Activated effector memory CD4-positive, alpha-beta T cell treated with anti-CD3 and anti-CD28 coated beads, Interleukin-2, amount 50 U/mL, for 16 hours (primary cell): ENCODE data around the gene ZBED6.
"Not testable (repeated sequence)": the region's sequence is repeated elsewhere in the genome, so short reads cannot be mapped to it uniquely, and the experiment has no call there.

Source experiments
- DNase-seq: peaks from one replicate; pipeline ENCODE4 v3.0.0-alpha.2; 2020

Gene ZBED6

GRCh38 chr1:203795441-203796235, at the start of gene ZBED6, which contains the start of gene ZC3H11A:
TSS of gene ZBED6 (plus strand) at chr1:203795623. CDS start at chr1:203797523, 1,900 bp downstream.
TSS of gene ZC3H11A (plus strand) at chr1:203795623. CDS start at chr1:203817071, 21,448 bp downstream.
- peak; percentile 100 for DNase-seq

GRCh38 chr1:203746281-203746680, 49.1 kb upstream of the ZBED6 start:
- DNase-seq: no peak

DNA sequence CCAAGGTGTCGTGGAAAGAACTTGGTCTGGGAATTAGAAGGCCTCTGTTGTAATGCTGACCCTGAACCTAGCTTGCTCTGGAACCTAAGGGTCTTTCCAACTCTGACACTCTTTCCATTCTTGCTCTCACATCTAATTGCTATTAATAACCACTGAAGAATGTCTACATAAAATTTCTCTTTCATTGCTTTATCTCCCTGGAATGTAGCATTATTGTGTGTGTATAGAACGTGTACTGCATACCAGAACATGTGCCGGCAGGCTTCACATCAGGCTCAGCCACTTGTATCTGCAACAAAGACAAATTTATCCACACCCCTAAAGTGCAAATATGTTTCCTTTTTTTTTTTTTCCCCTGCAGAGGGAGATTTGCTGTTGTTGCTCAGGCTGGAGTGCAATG, 44.4 kb upstream of the ZBED6 start:
- DNase-seq: no peak

- DNase-seq: not testable (repeated sequence)
Measured at GRCh38 chr1:203751618-203752361, 43.6 kb upstream of the ZBED6 start.

DNA sequence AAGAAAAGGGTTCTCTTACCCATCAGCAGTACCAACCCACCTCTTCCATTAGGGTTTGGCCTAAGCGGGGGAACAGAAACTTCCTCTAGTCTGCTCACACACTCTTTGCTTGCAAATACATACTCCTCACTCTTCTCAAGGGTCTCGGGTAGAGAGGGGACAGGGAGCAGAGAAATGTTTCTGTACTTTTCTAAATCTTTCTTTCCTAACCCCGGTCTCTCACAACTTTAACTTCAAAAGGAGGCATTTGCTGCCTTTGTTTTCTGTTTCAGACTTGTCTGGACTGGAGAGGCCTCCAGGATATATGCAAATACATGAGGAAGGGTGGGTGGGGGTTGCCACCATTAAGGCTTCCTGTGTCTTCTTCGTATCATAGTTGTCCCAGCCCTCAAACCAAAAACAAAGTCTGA, 41.0 kb upstream of the ZBED6 start:
- peak; percentile 69 for DNase-seq

GRCh38 chr1:203756036-203756435, 39.4 kb upstream of the ZBED6 start:
- DNase-seq: no peak

GRCh38 chr1:203758749-203759148, 36.7 kb upstream of the ZBED6 start:
- DNase-seq: not testable (repeated sequence)

DNA sequence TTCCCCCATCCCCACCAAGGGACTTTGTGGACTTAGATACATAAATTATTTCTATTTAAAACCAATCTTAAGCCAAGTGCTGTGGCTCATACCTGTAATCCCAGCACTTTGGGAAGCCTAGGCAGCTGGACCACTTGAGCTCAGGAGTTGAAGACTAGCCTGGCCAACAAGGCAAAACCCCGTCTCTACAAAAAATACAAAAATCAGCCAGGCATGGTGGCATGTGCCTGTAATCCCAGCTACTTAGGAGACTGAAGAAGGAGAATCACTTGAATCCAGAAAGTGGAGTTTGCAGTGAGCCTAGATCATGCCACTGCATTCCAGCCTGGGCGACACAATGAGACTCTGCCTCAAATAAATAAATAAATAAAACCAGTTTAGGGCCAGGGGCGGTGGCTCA, 34.9 kb upstream of the ZBED6 start:
- no peak for DNase-seq

DNA sequence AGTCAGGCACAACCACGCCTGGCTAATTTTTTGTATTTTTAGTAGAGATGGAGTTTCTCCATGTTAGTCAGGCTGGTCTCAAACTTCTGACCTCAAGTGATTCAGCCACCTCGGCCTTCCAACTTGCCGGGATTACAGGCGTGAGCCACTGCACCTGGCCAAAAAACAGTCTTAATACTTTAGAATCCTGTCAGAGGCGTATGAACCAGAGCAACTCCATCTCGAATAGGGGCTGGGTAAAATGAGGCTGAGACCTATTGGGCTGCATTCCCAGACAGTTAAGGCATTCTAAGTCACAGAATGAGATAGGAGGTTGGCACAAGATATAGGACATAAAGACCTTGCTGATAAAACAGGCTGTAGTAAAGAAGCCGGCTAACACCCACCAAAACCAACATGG, 33.5 kb upstream of the ZBED6 start:
- not testable (repeated sequence) for DNase-seq

DNA sequence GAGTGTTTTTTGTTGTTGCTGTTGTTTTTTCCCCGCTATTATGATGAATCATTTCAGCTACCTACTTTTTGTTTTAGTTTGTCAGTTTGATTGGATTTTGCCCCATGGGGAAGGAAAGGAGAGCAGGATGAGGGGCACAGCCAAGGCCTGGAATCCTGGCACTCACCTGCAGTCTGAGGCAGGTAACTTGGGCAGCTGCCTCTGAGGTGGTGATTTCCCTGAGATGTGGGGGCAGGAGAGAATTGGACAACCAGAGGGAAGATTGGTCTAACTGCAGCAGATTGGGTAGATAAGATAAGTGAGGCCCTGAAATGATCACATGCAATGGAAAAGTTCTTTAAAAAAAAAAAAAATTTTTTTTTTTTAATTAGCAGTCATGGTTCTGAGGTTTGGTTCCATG, 31.9 kb upstream of the ZBED6 start:
- DNase-seq: peak; percentile 64

DNA sequence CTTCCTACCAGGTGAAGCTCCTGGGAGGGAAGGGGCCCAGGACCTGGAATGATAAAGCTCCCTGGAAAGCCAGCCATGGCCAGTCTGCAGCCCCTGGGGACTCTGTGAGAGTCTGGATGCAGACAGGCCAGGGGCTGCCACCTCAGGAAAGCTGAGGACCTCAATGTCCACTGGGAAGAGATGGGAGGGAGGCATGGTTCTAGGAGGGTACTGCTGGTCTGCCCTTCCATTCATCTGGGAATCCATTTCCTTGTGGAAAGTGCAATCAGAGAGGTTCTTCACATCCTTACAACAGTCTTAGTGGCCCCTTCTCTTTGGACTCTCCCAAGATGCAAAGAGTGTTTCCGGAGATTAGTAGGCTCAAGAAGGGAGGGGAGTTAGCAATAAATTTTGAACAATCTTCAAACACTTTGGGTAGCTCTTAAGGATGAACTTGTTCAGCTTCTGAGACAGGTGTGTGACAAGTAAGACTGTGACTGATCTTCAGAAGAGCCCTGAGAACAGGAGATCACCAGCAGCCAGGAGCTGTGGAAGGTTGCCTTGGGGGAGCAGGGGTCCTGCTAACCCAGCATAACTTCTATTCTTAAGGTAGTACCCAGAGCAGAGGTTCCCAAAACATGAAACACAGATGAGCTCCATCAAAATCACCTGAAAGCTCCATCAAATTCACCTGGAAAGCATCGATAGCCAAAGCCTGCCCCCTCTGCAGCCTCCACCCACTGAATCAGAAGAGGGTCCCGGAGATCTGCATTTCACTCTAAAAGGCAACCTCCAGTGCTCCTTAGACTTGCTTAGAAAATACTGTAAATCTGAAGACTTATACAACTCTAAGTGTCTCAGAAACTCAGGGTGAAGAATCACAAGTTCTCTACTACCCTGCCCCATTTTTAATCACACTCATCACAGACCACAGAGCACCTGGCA, 31.1 kb upstream of the ZBED6 start:
- no peak for DNase-seq

DNA sequence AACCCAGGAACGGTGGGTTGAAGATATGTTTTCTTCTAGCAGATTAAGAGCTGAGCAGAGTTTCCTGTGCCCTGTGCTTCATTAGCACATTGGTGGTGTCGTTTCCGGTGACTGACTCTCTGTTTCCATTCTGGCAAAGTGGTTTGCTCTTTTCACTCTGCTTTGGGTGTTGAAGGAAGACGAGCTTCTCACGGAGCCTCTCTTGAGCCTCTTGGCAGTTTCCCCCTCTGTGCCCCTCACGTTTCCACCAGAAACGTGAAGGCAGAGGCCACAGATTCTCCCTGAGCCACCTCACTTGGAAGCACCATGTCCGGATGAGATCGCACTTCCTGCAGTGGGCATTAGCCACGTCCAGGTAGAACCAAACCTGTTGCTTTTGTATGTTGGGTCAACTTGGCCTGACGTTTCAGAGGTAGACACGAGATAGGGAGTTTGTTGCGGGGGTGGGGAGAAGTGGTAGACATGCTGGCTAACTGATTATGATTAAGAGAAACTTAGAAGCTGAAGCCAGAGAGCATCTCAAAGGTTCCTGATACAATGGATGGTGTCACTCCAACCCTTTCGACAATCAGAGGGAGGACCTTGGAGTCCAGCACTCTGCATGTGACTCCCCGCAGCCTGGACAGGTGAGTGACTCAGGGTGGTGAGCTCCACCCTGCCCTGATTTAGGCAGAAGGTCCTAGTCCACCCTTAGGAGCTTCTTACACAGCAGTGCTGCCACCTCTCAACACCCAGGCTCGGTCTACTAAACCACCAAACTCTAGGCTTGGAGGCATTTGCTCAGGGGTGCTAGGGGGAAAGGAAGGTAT, 30.2 kb upstream of the ZBED6 start, which contains the start of gene LAX1:
Gene LAX1, plus strand, starts transcription at position 155 of the 809 bp plus-strand sequence. Its CDS starts 383 bp downstream, at position 538.
- DNase-seq: peak; percentile 91

DNA sequence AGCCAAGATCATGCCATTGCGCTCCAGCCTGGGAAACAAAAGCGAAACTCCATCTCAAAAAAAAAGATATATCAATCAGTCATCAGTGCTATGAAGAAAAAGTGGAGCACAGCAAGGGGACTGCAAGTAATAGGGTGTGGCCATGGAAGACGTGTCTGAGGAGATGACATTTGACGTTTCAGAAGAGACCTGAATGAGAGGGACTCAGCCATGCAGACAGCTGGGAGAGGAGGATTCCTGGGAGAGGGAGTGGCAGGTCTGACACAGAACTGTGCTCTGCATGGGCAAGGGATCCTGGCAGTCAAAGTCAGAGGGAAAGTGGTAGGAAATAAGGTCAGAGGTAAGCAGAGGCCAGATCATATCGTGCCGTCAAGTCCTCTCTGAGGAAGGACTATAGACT, 27.2 kb upstream of the ZBED6 start:
- no peak for DNase-seq

DNA sequence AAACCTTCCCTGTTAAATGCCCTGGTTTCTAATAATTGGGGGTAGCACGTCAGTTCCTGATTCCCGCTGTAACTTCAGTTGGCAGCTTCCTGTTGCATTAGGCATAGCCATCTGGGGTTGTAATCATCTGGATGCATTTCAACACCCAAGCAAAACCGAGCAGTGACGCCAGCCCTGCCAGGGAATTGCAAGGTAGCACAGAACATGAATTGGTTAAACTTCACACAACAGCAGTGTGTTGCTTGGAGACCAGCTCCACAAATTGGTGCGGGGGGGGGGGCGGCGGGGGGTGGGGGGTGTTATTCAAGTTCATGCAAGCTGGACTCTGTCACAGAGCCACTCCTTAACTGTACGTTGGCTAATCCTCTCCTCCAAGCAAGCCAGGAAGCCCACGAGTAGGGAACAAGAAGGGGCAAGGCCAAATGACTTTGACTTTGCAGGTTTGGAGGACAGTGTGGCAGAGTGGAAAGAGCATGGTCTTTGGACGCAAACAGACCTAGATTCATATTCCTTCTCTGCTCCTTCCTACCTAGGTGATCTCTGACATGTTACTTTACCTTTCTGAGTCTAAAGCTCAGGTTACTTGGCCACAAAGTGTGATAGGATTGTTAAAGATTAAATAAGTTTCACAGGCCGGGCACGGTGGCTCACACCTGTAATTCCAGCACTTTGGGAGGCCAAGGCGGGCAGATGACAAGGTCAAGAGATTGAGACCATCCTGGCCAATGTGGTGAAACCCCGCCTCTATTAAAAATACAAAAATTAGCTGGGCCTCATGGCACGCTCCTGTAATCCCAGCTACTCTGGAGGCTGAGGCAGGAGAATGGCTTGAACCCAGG, 25.7 kb upstream of the ZBED6 start:
- DNase-seq: no peak

DNA sequence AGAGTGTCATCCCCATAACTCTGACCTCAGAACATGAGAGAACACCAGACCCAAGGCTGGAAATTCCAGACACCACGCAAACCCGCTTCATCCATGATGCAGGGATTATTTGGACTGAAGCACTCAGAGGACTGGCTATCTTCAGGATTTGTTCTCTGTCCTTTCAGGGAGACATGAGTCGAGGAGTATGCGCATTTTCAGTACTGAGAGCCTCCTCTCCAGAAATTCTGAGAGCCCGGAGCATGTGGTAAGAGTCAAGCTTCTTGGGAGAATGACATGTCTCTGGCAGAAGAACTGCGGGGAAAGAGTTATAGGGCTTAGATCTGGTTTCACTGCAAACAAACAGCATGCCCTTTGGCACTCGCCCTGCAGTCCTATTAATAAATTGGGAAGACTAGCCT, 23.5 kb upstream of the ZBED6 start:
- DNase-seq: no peak

DNA sequence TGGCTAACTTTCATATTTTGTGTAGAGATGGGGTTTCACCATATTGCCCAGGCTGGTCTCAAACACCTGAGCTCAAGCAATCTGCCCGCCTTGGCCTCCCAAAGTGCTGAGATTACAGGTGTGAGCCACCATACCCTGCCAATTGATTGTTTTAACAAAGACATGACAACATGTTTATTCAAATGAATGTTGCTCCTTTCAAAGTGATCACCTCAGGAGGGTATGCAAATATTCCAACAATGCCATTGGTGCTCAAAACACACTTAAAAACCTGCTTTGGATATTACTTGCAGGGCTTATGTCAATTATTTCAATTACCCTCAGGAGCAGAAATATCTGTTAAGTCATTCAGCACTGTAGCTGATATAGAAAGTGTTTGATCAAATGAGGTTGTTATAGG, 22.6 kb upstream of the ZBED6 start:
- DNase-seq: no peak

DNA sequence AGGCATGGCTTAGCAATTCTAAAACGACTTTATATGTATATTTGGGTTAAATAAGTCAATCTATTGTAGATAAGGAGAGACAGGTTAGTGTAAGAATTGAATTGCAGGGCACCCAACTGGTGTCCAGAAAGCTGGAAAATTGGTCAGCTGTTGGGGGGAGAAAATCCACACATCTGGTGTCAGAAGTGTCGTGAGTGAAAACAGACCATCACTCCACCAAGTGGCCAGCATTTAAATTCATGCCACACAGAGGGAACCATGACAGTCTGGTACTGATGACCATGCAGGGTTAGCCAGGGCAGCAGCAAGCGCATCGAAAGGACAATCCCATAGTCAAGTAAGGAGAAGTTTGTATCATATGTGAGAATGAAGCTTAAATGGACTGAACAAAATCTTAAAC, 18.8 kb upstream of the ZBED6 start:
- peak; percentile 49 for DNase-seq

- no peak for DNase-seq
Measured at GRCh38 chr1:203777596-203777995, 17.8 kb upstream of the ZBED6 start.

- DNase-seq: no peak
Measured at GRCh38 chr1:203778146-203778545, 17.3 kb upstream of the ZBED6 start.

- DNase-seq: no peak
Measured at GRCh38 chr1:203778789-203779188, 16.6 kb upstream of the ZBED6 start.

GRCh38 chr1:203781962-203782361, 13.5 kb upstream of the ZBED6 start:
- DNase-seq: peak; percentile 17
